ENCODE measurements around the gene POLR3G.

The POLR3G gene

DNA sequence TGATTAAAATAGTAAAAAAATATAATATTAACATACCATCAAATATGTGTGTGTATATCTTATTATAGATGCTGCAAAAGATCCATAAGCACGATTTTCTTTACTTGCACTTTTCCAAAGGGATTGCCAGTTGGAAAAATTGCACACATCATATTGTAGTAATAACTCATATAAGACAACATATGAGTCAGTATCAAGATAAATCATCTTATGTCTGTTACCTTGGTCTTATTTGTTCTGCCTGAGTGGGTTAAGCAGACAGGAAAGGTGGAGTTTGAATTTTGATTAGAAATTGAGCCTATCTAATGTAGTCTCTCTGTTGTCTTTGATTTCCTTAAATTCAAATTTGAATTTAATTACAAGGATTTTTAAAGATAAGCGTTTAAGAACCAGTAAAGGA, 30.1 kb downstream of the POLR3G start:
- DNase-seq, result no peak

DNA sequence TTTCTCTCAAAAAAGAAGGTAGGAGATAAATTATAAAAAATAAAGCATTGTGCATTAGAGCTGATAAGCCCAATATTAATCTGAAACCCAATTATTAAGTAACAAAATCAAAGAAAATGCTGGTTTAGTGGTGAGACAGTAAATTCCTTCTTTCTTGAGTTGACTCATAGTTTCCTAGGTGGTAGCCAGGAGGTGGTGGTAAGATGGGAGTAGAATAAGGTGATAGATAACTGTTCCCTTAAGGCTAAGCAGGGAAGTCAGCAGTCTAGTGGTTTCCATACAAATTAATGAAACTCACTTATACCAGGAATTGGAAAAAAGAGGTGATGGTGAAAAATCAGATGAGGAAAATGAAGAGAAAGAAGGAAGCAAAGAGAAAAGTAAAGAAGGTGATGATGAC, 31.6 kb downstream of the POLR3G start:
- no peak for DNase-seq

DNA sequence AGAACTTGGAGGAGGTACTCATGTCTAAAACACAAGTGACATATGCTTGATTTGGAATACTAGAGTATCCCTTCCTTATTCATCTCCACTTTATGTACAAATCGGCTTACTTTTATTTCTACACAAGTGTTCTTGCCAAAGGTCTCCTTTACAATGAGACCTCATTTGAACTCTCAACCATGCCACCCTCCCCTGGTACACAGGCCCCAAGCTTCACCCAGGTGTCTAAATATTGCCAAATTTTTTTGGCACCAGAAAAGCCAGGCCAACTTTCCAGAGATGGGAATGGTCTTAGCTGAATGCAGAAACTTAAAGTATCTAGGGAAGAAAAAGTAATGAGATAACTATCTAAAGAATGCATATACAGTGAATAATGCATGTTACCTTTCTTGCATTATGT, 35.8 kb downstream of the POLR3G start:
- DNase-seq, result no peak

GRCh38 chr5:90514520-90514919, 39.9 kb downstream of the POLR3G start:
- DNase-seq, result no peak

DNA sequence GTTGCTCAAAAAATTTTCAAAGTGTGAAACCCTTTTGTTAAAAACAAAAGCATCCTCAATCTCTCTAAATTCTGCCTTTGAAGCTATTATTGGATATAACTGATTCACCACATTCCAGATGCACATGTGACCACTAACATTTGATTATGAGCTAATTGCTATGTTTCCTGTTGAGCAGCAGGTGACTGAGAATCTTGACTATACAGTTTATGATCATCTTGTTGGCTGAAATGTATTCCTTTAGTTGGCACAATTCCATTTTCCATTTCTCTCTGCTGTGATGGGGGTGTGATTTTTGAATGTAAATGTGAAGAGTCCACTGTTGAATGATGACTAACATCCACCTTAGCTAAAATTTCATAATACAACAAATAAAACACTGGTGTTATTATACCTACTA, 44.0 kb downstream of the POLR3G start:
- DNase-seq, result peak in 2 of 4 experiments; percentile 3 to 6

DNA sequence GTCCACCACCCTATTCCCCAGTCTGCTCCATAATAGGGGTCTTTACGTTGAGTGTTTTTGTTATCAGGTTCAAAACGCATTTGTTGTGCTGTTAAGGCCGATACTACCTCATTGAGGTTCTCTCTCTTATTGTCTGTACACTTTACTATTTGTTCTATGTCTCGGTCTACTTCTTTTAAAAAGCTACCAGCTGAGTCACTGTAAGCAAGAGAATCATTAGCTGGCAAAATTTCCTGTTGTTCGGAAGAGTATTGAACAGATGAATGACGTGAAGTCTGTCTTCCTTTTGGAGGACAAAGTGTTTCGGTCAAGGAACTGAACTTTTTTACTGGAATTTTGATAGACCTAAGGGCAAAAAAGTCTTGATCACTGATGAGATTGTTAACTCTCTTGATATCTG, 44.4 kb downstream of the POLR3G start:
- DNase-seq, result no peak

- peak; percentile 50 to 71 (median 56) for DNase-seq
Observed at GRCh38 chr5:90528601-90529193, 54.0 kb downstream of the POLR3G start.

GRCh38 chr5:90529194-90529938, 54.7 kb downstream of the POLR3G start, which contains the start of gene LYSMD3:
LYSMD3 (minus strand) TSS chr5:90529584; CDS start chr5:90525289, 4,295 bp downstream.
- peak; percentile 95 to 99 (median 96) for DNase-seq

- peak; percentile 64 to 79 (median 77) for DNase-seq
Observed at GRCh38 chr5:90529939-90530677, 55.4 kb downstream of the POLR3G start.

DNA sequence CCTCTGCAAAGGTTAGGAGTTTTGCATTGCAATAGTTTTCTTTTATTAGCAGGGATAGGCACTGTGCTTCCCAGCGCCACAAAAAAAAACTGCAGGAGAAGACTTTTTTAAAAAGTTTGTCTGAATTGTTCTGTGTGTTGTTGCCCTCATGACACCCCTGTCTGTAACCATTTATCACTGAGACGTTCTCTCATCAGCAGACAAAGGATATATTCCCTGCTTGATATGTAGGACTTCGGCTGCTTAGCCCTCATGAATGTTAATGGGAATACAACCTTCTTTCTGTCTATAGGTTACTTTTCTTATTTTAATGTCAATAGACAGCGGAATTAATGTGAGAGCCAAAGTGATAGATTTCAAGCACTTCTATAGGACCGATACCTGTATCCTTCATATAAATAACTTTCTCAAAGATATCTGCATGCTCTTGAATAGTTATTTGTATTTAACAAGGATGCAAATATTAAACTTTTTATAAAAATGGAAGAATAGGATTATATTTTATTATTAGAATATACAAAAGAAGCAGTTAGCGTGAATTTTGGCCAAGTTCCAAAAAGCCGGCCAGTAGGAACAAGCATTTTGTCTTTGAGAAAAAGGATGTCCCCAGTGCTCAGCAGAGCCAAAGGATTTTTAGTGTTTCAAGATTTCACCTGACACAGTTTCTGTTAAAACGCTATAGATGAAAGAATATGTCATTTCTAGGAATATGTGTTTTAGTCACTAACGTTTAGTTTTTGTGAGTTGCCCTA, 56.2 kb downstream of the POLR3G start:
- DNase-seq, result peak in 3 of 4 experiments; percentile 13 to 38 (median 38)

DNA sequence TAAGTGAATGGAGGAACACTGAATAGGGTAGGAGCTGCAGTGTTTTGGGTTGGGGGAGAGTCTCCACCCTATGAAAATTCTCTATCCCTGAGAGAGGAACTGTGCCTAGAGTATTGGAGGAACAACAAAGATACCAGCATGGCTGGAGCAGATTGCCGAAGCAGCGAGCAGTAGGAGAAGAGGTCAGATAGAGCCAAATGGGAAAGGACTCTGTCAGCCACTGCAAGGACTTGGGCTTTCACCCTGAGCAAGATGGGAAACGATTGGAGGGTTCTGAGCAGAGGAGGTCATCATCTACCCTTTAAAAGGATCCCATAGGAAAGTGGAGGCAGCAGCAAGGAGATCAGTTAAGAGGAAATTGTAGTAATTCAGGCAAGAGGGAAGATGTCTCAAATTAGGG, 59.1 kb downstream of the POLR3G start:
- no peak for DNase-seq

DNA sequence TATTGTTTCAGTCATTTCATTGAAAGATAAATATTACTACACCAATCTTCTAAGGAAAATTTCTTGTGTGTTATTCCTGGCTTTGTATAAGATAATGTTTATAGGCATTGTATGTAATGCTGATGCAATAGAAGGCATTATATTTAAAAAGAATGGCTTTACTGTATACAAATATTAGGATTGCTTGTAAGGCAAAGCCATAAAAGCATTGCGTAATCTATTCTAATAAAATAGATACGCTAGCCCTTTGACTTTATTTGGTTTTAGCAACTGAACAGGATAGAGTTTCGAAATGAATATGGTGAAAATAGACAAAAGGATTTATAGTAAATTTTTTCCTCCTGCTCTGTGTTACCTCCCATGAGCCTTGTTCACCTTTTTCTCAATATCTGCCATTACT, 60.3 kb downstream of the POLR3G start:
- no peak for DNase-seq

GRCh38 chr5:90542827-90543519, 68.3 kb downstream of the POLR3G start:
- DNase-seq, result no peak

DNA sequence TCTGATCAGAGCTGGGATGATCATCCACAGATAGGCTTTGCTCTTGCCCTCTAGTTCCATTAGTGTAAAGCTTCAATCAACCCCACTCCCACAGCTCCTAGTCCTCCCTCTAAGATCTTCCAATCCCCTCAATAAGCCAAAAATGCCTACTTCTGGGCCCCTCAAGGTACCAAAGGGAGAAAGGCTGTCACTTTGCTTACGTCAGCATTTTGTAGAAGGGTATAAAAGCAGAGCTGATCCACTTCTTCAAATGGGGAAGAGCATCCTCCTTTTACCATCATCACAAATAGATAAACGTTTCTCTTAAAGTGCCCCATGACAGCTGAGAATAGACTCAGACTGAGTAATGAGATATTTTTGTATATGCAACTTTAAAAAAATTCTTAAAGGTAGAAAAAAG, 70.8 kb downstream of the POLR3G start:
- DNase-seq, result no peak

DNA sequence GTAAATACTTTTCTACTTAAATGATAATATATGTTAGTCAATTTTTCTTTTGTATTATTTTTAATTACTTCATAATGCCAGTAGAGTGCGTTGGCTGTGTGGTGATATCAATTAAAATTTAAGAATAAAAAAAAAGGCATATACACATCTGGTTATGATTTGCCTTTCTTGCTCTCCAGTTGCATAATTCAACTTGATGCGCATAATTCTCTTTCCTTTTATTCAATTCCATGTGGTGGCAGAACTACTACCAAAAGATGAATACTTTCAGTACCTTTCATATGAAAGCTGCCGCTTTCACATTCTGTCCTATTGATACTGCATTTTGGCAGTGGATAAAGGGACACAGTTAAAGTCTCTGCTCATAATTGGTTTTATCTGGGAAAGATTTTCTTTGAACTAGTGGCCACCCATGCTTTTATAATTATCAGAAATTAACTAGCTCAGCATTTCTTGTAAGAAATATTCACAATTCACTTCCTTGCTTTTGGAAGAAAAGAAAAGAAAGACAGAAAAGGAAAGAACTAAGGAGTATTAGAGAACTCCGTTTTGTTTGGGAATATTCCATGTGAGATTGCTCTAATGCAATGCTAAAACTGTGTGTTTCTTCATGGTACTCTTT, 71.7 kb downstream of the POLR3G start:
- no peak for DNase-seq

DNA sequence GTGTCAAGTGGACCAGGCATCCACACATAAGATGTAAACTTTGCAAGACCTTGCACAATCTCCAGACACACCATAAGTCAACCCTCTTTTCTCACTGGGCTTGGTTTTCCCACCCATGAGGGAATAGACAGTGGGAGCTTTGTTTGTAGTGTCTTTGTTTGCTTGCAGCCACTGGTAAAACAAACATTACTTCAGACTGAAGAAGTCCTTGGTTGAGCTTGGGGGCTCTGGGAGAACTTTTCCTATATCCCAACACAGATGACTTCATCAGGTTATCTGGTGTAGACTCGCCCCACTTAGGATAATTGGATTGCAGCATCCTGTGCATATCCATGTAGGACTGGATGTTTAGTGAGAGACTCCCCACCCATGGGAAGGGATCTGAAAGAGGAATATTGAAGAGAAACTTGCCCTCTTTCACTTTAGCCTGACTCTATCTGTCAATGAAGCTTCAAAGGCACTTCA, 72.4 kb downstream of the POLR3G start:
- no peak for DNase-seq

DNA sequence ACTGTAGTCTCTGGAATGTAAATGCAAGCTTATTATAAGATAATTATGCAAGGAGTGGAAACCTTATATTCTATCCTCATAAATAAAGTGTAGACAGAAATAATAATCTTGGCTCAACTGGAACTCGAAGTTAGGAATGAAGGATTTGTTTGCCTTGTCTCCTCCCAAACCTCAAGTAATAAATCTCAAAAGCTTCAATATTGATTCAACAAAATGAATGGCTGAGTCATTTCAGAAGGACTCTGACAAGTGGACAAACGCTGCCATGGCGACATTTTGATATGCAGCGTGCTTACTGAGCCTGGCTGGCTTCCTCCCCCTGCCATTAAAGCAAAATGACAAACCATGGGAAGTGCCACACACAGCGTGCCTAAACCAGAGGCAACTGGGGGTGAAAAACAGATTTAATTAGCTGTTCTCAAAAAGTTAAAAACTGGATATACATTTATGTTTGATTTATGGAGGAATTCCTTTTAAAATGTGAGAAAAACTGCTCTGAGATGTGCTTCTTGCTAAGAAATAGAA, 73.5 kb downstream of the POLR3G start:
- no peak for DNase-seq

- no peak for DNase-seq
Observed at GRCh38 chr5:90549223-90549622, 74.6 kb downstream of the POLR3G start.

GRCh38 chr5:90549729-90550275, 75.1 kb downstream of the POLR3G start:
- peak in 1 of 4 experiments; percentile 15 for DNase-seq

DNA sequence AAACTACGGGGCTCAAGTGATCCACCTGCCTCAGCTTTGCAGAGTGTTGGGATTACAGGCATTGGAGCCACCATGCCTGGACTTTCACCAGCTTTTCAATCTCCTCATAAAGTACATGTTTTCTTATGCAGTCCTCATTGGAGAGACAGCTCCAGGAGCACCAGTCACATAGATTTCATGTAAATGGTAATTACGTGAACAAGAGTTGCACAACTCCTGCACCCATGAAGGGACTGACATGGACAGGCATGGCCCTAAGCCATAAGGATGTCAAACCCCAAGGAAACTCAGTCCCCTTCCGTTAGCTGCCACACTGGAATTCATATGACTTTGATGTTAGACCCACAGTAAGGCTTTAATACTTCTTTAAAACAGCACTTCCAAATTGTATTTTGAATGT, 76.3 kb downstream of the POLR3G start:
- peak in 2 of 4 experiments; percentile 10 to 14 for DNase-seq

DNA sequence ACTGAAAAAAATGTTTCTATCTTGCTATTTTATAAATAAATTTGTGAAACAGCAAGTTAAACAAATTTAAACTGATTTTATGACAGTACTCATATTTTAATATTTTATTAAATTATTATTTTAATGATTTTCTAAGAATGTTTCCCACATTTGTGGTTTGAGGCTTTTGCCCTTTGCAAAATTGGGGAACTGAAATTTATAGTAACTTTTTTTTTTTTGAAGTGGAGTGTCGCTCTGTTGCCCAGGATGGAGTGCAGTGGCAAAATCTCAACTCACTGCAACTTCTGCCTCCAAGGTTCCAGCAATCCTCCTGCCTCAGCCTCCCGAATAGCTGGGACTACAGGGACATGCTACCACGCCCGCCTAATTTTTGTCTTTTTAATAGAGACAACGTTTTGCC, 76.7 kb downstream of the POLR3G start:
- DNase-seq, result peak in 2 of 4 experiments; percentile 13 to 33
